ENCODE data around the gene ACP1.

- TF ChIP-seq CTCF (IDR thresholded peaks at IDR 0.05; ENCODE audit: low read depth, low read length): no peak
- no peak for TF ChIP-seq EZH2phosphoT487 (IDR thresholded peaks at IDR 0.05; ENCODE audit: low read depth)
These were observed 4.1 kb upstream of the ACP1 start for GRCh38 chr2:260507-261161.
